ENCODE results near the gene MRPL43.
"Not testable (repeated sequence)": the region's sequence is repeated elsewhere in the genome, so short reads cannot be mapped to it uniquely, and the experiment has no call there.

Gene MRPL43
- 17.0 to 28.1 (median 21.3) reads per million in 4 donors for total RNA-seq

DNA sequence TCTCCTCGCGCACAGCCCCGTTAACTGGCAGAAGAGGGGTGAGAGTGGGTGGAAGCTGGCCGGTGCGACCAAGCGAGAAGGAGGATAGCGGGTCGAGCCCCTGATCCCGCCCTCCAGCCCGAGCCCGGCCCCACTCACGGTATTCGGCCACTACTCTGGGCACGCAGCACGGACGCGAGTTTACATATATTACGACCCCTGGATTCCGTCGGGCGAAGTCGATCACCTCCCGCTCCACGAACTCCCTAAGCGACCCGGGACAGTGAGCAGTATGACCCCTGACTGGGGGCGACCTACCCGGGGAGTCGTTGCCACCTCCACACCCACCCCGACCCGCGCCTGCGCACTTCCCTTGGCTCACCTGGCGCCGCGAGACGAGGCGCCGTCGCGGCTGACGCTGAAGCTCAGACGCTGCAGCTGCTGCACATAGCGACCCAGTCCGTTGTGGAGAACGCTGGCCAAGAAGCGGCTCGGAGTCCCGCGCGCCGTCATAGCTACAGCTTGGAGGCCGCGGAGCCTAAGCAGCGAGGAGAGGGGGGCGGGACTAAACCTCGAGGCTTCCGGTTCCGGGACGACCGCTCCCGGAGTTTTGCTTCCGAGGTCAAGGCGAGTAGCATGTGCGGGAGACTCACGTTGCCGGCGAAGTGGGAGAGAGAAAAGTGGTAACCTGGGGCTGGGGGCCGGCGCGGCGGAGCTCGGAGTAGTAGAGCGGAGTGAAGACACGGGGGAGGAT, at the start of gene MRPL43, which contains the start of gene TWNK:
MRPL43 (minus strand) TSS at position 546 of the 733 bp plus-strand sequence; CDS start at position 492, 54 bp downstream.
TWNK (plus strand) TSS at position 592 of the 733 bp plus-strand sequence. CDS start 668 bp downstream, outside the sequence.
- DNase-seq, result peak; percentile 68 to 82 (median 79)

DNA sequence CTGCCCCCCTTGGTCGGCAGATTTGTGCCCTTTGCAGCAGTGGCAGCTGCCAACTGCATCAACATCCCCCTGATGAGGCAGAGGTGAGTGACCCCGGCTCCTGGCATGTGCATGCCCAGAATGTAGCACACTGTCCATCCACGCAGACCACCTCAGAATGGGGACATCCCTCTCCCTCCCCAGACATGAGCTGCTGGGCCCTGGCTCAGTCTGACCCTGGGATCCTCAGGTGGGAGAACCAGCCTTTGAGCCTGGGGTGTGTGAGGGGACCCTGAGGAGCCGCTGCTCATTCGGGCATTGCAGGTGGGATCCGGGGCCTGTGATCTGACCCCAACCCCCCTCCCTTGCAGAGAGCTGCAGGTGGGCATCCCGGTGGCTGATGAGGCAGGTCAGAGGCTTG, 49.4 kb upstream of the MRPL43 start:
- DNase-seq, result no peak

DNA sequence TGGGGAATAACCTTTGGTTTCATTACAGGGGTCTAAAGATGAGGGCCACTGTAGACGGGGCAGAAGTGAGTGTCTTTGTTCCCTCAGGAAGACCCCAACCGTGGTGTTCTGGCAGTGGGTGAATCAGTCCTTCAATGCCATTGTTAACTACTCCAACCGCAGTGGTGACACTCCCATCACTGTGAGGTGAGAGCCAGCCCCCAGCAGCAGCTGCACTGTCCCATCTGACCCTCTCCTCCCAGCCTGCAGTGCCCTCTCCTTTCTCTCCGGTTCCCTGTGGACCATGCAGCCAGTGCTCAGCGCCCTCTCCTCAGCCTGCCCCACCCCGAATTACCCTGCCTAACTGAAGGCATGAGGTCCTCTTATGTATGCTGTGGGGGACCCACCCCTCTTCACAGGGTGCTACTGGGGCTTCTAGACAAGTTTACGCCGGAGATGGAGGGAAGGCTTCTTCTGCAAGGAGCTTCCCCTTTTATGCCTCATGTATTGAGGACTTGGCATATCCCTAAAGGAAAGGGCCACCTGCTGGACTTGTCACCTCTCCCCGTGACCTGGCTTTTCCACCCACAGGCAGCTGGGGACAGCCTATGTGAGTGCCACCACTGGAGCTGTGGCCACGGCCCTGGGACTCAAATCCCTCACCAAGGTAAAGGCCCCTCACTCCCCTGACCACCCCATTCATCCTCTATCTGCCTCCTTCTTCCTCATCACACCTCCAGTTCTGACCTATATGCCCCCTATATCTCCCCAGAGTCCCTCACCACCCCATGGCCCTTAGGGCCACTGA, 48.8 kb upstream of the MRPL43 start:
- DNase-seq, result no peak

DNA sequence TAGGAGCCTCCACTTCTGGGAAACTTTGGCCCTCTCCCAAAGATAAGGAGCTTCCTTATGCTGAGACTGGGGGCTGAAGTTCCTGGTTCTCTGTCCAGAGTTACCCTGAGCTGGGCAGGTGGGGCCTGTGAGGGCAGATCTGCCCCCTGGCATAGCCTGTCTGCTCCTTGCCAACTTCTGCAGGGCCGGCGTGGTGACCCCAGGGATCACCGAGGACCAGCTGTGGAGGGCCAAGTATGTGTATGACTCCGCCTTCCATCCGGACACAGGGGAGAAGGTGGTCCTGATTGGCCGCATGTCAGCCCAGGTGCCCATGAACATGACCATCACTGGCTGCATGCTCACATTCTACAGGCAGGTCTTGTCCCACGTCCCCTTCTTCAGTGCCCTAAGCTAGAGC, 48.0 kb upstream of the MRPL43 start:
- DNase-seq, result no peak

DNA sequence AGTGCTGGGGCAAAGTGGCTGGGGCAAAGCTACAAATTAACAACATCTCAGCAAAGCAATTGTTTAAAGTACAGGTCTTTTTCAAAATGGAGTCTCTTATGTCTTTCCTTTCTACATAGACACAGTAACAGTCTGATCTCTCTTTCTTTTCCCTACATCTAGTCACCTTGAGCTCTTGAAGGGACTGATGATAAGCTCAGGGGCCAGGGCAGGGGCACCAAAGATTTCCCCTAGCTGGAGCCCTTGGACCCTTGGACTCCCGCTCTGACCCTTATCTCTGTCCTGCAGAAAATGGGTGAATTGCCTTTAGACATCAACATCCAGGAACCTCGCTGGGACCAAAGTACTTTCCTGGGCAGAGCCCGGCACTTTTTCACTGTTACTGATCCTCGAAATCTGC, 47.1 kb upstream of the MRPL43 start:
- DNase-seq, result not testable (repeated sequence)

DNA sequence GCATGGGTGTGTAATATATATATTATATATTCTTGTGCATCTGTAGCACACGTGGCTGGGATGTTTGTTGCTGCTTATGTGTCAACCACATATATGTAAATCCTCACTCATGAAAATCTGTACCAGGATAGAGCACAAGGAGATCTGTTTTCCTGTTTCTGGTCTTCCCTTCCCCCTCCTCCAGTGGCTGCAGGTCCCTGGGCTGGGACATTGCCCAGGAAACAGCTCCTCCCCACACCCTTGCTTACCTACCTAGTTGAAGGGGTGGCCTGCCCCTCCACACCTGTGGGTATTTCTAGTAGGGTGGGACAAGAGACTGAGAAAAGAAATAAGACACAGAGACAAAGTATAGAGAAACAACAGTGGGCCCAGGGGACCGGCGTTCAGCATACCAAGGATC, 46.0 kb upstream of the MRPL43 start:
- no peak for DNase-seq

DNA sequence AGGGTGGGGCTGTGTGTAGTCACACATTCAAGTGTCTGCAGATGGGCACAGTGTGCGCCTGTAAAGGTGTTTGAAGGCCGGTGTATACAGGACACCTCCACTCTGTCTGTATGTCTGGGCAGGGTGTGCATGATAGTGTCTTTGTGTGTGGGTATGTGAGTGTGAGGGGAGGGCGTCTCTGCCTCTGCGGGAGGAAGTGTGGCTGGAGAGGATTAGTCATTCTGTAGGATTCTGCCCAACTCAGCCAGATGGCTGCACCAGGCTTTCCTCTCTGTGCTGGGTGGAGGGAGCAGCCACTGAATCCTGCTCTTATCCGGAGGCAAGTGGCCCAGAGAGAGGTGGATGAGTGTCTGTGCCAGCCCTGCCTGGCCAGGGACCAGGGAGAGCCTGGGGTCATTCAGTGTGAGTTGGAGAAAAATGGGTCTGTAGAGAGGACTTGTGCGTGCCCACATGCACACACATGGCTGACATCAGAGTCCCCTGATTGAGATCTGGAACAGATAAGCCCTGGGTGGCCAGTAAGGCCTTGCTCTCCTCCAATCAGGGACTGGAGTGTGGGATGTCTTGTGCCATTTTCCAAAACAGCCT, 45.4 kb upstream of the MRPL43 start:
- peak in 3 of 5 donors; percentile 25 to 68 (median 35) for DNase-seq

DNA sequence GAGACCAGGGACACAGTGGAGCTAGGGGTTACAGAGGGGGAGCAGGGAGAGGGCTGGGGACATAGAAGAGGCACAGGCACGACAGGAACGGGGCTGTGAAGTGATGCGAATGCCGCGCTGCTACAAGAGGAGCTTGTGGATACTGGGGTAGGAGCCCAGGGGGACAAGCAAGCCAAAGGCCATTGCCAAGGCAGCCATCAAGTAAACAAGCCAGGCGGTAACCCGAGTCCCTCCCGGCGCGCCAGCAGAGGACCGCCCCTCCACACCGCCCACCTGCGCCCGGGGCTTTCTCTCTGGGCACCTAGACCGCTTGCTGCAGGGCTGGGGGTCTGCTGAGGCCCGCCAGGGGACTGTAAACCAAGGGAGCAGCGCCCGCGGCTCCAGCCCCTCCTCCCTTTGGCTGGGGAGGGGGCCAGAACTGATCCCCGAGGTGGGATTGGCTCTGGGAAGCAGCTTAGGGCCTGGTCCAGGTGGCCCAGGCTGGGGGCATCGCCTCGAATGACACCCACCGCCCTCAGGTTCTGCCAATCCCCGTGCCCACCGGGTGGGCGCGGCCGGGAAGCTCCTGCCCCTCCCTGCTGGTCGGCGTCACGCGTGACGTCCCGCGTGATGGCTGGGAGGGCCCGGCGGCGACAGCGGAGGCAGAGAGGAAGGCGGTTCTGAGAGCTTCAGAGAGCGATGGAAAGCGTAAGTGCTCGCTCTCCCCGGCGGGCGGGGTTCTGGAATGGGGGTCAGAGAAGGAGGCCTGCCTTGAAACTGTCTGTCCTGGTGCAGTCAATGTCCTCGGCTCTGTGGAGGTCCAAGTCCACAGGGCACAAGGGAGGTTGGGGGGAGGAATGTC, 44.7 kb upstream of the MRPL43 start:
- DNase-seq, result peak; percentile 70 to 83 (median 80)

DNA sequence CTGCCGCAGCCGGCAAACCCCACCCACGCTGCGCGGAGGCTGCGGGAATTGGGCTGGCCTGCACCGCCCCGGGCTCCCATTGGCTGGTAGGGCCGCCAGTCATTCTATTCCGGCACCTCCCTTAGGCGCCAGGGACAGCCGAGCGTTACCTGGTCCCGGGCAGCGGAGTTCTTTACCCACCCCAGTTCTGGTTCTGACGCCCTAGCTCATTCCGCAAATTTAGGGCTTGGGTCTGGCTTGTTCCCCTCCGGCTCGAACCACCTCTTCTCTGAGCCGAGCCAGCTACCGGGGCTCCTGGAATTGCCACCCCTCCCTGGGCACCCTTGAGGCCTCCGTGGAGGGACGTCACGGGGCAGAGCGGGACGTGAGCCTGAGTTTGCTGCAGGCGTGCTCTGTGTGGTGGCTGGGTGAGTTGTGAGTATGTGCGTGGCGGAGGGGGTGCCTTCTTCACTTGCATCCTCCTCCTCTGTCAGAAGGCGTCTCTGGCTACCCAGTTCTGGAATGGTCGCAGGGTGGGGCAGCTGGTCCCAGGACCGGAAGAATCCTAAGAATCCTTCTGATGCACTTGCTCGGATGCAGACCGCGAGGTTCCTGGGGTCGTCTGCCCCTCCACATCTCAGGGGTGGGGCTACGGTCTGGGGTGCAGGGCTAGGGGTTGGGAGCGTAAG, 44.0 kb upstream of the MRPL43 start, which contains the start of the genes PDZD7 and SFXN3:
PDZD7 (minus strand) TSS at position 2 of the 668 bp plus-strand sequence. CDS start 910 bp downstream, outside the sequence.
SFXN3 (plus strand) TSS at position 107 of the 668 bp plus-strand sequence. CDS start 3,461 bp downstream, outside the sequence.
- peak; percentile 91 to 95 (median 94) for DNase-seq

DNA sequence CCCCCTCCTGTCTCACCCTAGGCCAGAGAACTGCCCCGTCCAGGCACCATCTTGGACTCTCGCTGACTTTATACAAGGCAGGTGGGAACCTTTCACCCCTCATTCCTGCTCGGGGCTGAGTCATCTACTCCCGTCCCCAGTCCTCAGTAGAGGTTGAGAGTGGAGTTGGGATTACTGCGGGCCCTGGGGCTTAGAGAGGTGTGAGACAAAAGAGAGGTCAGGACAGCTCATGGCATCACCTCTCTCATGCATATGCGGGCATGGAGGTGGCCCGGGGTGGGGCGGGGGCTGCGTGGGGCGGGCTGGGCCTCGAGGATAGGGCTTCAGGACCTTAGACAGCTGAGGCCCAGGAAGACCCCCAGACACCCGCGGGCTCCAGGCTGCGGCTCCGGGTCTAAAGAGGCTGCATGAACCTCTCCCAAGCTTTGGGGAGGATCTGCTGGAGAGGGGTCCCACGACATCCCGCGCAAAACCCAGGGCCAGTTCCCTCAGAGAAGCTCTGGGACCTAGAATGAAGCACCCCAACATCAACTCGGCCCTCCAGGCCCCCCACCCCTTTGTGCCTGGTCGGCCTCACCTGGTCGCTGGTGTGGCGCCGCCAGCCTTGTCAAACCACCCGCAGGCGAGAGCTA, 43.3 kb upstream of the MRPL43 start:
- DNase-seq, result no peak

DNA sequence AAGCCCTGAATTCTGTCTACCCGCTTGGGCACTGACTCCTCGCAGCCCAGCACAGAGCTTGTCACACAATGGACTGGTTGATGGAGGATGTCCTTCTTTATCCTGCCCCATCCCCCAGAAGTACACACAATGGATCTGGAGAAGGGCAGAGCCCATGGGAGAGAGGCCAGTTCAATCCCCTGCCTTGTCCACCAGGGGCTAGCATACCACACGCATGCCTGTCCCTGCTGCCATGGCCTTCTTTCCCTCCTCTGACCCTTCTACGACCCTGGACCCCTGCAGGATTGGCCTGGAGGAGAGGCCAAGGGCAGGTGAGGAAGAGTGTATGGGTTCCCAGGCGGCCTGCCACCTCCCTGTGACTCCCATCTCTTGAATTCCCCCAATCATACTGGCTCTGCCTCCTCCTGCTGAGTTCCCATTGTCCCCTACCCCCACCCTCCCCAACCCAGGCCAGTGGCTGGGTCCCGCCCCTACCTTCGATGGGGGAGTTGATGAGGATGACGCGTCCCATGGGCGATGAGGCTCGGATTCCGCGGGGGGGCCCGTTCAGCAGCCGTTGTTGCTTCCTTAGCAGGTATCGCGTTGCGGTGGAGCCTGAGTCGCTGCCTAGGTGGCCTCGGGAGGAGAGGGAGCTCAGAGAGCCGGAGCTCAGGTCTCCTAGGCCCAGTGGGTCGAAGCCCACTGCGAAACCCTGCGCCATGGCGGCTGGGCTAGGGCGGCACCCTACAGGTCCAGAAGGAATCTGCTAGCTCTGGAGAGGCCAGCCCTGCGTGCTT, 42.4 kb upstream of the MRPL43 start:
- DNase-seq, result no peak

DNA sequence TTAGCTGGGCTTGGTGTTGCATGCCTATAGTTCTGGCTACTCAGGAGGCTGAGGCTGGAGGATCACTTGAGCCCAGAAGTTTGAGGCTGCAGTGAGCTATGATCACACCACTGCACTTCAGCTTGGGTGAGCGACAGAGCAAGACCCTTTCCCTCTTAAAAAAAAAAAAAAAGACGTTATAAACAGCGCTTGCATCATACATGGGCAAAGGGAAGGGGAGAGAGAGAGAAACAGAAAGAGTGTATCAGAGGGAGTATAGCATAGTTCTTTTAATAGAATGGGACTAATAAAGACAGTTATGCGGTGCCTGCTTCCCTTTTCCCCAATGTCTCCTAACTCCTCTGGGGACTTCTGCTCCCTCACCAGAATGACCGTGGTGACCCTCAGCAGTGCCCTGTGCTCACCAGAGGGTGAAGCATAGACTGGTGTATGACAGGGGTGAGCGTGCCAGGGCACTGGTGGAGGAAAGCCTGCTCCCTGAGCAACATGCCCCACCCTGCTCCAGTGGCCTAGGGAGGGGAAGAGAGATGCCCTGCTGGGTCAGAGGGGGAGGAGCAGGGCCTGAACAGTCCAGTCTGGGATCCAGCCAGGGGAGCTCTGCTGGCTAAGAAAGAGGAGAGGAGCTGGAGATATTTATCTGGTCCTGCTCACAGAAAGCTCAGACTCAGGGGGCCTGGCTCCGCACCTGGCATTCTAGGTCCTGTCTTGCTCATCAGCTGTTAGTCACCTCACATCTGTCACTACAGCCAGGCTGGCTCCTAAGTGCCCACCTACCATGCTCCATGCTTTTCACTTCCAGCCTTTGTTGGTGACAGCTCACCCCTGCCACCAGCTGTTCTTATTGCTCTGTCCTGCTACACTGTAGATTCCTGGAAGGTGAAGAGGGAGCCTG, 41.4 kb upstream of the MRPL43 start:
- DNase-seq, result no peak

DNA sequence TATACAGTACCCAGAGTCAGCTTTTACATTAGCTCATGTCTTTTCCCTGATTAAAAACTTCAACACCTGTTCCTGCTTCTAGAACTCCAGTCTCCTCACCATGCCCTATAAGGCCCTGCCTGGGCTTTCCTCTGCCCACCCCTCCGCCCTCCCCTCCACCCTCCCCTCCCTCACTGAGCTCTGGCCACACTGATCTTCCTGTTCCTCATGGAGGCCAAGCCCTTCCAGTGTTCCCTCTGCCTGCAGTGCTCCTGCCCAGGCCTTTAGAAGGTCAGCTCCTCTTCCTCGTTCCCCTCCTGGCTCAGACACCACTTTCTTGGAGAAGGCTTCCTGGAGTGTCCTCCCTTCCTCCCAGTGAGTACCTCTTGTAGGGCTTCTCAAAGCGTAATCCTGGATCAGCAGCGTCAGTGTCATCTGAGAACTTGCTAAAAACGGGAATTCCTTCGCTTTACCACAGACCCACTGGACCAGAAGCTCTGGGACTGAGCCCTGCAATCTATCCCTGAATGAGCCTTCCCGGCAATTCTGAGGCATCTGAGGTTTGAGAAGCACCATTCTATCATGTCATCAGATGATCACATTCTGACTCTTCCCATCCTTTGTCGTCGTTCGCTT, 39.9 kb upstream of the MRPL43 start:
- DNase-seq, result no peak

DNA sequence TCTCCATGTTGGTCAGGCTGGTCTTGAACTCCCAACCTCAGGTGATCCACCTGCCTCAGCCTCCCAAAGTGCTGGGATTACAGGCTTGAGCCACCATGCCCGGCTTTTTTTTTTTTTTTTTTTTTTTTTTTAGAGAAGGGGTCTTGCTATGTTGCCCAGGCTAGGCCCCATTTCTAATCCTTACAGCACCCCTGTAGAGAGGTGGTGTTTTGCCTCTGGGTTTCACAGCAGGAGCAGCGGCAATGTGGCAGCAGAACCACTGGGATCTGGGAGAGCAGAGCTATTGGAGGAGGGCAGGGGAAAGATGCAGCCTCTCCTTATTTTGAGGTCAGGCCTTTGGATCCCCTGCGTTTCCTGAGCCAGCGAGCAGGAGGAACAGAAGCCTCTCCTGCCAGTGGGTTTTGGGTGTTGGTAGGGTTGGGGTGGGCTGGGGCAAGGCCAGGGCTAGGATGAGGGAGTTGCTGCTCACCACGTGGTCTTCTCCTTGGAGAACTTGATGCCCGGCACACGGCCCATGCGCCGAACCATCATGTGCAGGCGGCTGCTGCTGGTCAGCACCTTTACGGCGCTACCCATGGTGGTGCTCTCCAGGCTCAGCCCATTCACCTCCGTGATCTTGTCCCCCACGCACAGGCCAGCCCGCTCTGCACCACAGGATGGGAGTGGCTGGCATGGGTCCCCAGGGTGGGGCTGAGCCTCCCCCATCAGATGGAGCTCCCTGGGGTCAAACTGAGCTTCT, 35.8 kb upstream of the MRPL43 start:
- no peak for DNase-seq

DNA sequence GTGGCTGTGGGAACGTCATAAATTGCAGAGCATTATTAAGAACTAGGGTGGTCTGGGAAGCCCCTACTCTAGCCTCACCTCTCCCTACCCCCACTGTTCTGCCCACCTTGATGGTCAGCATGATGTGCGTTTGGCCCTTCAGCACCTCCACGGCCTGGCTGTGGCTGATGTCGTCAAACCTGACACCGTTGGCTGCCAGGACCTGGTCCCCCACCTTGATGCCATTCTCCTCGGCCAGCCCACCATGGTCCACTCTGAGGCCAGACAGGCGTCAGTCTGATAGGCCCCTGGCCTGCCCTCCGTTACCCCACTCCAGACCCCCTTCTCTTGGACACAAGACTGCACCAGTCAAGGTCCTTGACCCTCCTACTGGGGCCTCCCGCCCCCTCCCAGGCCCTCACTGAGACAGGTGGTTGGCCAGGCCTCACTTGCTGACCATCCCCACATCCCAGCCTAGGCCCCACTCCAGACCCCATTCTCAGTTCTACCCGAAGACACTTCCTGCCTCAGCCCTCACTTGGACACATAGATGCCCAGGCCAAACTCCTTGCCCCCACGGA, 34.5 kb upstream of the MRPL43 start:
- no peak for DNase-seq

DNA sequence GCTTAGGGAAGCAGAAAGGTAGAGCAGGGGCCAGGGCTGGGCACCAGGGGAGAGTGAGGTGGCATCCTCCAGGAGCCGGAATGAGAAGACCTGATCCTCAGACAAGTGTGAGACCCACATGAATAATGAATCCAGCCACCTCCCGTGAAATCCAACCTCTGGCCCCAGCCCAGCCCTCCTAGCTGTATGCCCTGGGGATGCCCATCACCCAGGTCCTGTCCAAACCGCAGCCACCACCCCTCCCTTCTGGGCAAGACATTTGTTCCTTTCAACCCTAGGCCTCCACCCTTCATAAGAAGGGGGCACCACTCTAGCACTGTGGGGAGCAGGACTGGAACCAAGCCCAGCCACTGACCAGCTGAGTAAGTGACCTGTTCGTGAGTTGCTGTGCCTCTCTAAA, 33.9 kb upstream of the MRPL43 start:
- no peak for DNase-seq

DNA sequence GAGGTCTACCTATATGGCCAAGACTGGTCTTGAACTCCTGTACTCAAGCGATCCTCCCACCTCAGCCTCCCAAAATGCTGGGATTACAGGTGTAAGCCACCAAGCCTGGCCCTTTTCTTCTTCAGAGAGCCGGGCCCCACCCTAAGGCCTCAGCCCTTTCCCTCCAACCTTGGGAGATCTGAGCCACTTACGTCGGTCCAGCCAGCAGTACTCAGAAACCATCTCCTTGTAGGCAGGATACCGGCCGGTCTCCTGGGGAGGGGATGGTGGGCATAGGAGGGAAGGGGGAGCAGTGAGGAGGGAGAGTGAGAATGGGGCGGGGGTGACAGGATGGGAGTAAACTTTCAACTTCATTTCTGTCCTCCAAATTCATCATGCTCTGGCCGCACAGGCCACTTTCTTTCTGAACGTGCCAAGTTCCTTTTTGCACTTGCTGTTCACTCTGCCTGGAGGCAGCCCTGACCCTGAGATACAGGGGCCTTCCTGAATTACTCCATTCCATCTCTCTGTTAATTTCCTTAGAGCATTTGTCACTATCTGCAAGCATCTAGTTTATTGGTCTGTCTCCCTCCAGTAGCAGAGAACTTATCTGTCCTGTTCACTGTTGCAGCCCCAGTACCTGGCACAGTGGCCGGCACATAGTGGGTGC, 33.3 kb upstream of the MRPL43 start:
- DNase-seq, result no peak
